ENCODE measurements around the gene LCLAT1.

LCLAT1 gene

GRCh38 chr2:30683236-30683956, 236.3 kb downstream of the LCLAT1 start:
- ChIA-PET CTCF (interaction anchor here (2.3 kb wide), 1 partner anchor 26 kb away, joined by 6 read pairs; no protein-coding TSS in a partner anchor), POLR2A (no interaction called here)
- no peak overlapping the region for H3K4me3 ChIP-seq (ENCODE audit: low read depth, low read length)
- TF ChIP-seq CTCF (IDR thresholded peaks at IDR 0.05; ENCODE audit: insufficient read depth, low read length, missing control alignments): no peak
- DNase-seq (ENCODE audit: low read depth, low spot score): no peak

GRCh38 chr2:30684026-30684425, 237.0 kb downstream of the LCLAT1 start:
- CTCF ChIA-PET: no interaction called here
- POLR2A ChIA-PET: no interaction called here
- no peak for TF ChIP-seq CTCF (IDR thresholded peaks at IDR 0.05; ENCODE audit: insufficient read depth, low read length, missing control alignments)

GRCh38 chr2:30684516-30684915, 237.5 kb downstream of the LCLAT1 start:
- POLR2A ChIA-PET: no interaction called here

More at GRCh38 chr2:30684026-30684425, 237.0 kb downstream of the LCLAT1 start:
- H3K4me3 ChIP-seq (ENCODE audit: low read depth, low read length): no peak overlapping the region
- DNase-seq (ENCODE audit: low read depth, low spot score): no peak

GRCh38 chr2:30684996-30685395, 237.9 kb downstream of the LCLAT1 start:
- POLR2A ChIA-PET: no interaction called here
- CTCF ChIA-PET: interaction anchor here (0.9 to 2.4 kb wide), 2 partner anchors 15 to 19 kb away, joined by 3 to 9 read pairs; no protein-coding TSS in a partner anchor
- TF ChIP-seq CTCF (IDR thresholded peaks at IDR 0.05; ENCODE audit: insufficient read depth, low read length, missing control alignments): no peak
- no peak for DNase-seq (ENCODE audit: low read depth, low spot score)
- H3K4me3 ChIP-seq (ENCODE audit: low read depth, low read length): no peak overlapping the region

More at GRCh38 chr2:30684516-30684915, 237.5 kb downstream of the LCLAT1 start:
- H3K4me3 ChIP-seq (ENCODE audit: low read depth, low read length): no peak overlapping the region
- DNase-seq (ENCODE audit: low read depth, low spot score): no peak
- CTCF ChIA-PET: interaction anchor here (0.9 kb wide), 1 partner anchor 16 kb away, joined by 3 read pairs; no protein-coding TSS in a partner anchor
- no peak for TF ChIP-seq CTCF (IDR thresholded peaks at IDR 0.05; ENCODE audit: insufficient read depth, low read length, missing control alignments)

- no peak for TF ChIP-seq CTCF (IDR thresholded peaks at IDR 0.05; ENCODE audit: insufficient read depth, low read length, missing control alignments)
- no peak for DNase-seq (ENCODE audit: low read depth, low spot score)
- CTCF ChIA-PET: interaction anchor here (0.8 to 2.4 kb wide), 4 partner anchors 10 to 26 kb away, joined by 4 to 9 read pairs (median 5); no protein-coding TSS in a partner anchor
- POLR2A ChIA-PET: interaction anchor here (0.5 kb wide), 1 partner anchor 115 kb away, joined by 3 read pairs; no protein-coding TSS in a partner anchor
- no peak overlapping the region for H3K4me3 ChIP-seq (ENCODE audit: low read depth, low read length)
These were observed 239.0 kb downstream of the LCLAT1 start for GRCh38 chr2:30686000-30686399.

- no peak overlapping the region for H3K4me3 ChIP-seq (ENCODE audit: low read depth, low read length)
- ChIA-PET CTCF (interaction anchor here (0.8 to 2.4 kb wide), 5 partner anchors 10 to 32 kb away, joined by 3 to 9 read pairs (median 4); no protein-coding TSS in a partner anchor), POLR2A (no interaction called here)
- no peak for TF ChIP-seq CTCF (IDR thresholded peaks at IDR 0.05; ENCODE audit: insufficient read depth, low read length, missing control alignments)
- DNase-seq (ENCODE audit: low read depth, low spot score): no peak
These were observed 239.6 kb downstream of the LCLAT1 start for GRCh38 chr2:30686669-30687068.

Data from AG04449 (cell line).